CD4-positive, alpha-beta T cell treated with Interleukin-4 for 1 hour (primary cell): ENCODE data around the gene ZNF541.
"Not testable (repeated sequence)": the region's sequence is repeated elsewhere in the genome, so short reads cannot be mapped to it uniquely, and the experiment has no call there.

ENCODE experiments used
- DNase-seq, 2 donors: peaks; one replicate each; pipeline ENCODE4 v3.0.0-alpha.2; 2020 to 2022

Gene ZNF541

DNA sequence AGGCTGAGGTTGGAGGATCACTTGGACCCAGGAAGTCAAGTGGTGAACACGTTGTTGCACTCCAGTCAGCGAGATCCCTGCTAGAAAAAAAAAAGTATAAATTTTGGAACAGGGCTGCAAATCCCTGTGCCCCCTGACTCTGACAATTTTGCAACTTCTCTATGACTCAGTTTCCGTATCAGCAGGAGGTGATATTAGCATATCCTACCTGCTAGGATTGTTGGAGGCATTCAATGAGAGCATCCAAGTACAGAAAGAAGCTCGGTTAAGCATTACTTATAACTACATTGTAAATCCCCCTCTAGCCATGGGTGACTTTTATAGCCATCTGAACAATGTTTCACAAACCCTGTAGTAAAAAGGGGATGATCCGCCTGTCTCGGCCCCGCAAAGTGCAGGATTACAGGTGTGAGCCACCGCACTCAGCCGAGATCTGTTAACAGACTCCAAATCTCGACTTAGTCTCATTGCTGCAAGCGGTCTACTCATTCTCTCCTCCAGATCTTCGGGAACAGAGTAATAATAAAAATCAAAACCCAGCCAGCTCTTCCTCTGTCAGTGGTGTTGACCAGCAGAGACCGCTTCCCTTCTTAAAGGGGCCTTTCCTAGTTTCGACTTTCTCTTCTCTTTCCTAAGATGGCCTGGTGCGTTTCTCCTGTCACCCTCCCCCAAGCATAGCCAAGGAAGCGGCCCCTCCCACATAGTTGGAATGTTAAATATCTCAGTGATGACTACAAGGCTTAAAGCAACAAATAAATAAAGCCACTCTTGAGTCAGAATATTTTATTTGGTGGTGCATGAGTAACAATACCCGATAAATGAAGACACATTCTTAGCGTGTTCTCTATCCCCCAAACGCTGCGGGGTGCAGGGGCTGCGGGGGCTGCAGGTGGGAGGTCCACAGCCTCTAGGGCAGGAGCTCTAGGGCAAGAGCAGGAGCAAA lies 25.7 kb upstream of the ZNF541 start:
- no peak for DNase-seq

DNA sequence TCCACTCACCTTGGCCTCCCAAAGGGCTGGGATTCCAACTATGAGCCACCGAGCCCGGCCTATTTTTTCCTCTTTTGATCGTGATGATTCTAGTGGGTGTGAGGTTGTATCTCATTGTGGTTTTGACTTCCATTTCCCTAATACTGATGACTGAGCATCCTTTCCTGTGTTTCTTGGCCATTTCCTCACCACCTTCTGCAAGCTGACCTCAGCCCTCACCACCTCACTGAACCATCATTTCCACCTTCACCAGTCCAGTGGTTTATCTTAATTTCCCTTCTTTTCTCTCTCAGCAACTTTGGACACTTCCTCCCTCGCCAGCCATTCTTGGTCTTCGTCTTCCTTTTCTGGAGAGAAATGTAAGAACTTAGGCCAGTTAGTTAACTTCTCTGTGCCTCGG lies 23.0 kb upstream of the ZNF541 start:
- peak in 1 of 2 donors; percentile 34 for DNase-seq

DNA sequence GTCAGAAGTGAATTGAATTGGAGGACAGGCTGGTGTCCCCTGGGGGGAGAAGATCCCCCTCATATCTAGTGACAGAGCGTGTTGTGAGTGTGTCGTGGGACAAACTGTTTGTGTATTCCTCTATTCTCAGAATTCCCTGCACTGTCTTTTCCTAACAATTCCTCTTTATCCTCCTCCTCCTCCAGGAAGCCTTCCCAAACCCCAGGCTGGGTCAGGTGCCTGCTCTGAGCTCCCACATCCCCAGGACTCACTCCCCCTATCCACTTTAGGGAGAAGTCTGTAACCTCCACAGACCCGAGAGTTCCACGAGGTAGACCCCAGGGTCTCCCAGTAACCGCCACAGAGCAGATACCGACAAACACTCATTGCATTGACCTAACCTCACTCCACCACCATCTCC lies 20.9 kb upstream of the ZNF541 start:
- no peak for DNase-seq

DNA sequence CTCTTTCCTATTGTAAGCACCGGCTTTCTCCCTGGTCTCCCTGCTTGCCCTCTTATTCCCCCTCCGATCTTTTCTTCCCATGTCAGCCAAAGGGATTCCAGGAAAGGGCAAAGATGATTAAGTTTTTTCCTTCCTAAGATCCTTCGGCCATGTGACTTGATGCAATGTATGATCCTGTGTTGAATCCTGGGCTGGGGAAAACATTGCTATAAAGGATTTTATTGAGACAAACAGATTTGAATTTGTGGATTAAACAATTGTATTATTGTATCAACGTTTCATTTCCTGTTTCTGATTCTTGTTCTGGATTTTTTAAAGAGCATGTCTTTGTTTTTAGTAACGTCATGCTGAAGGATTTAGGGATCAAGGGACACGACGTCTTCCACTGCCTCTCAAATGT lies 16.9 kb upstream of the ZNF541 start:
- DNase-seq: no peak

DNA sequence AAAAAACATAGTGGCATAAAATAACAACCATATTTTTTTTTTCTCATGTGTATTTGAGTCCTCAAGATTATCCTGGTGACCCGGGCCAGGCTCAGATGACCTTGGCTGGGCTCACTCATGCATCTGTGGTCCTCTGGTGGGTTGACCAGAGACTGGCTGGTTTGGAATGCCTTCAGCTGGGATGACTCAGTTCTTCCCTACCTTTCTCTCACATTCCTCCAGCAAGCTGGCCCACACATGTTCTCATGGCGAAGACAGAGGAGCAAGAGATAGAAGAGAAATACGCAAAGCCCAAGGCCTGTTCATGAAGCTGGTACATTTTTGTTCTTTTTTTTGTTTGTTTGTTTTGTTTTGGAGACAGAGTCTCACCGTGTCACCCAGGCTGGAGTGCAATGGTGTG lies 14.3 kb upstream of the ZNF541 start:
- no peak for DNase-seq

DNA sequence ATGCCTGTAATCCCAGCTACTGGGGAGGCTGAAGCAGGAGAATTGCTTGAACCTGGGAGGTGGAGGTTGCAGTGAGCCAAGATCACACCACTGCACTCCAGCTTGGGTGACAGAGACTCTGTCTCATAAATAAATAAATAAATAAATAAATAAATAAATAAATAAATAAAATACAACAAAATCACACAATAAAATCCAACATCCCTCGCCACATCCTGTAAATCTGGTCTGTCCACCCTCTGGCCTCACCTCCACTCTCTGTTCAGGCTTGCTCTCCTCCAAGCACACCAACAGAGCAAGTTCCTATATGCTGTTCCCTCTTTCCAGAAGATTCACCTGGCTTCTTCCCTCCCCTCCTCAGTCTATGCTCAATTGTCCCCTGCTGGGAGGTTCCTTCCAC lies 10.2 kb upstream of the ZNF541 start:
- DNase-seq: not testable (repeated sequence)

DNA sequence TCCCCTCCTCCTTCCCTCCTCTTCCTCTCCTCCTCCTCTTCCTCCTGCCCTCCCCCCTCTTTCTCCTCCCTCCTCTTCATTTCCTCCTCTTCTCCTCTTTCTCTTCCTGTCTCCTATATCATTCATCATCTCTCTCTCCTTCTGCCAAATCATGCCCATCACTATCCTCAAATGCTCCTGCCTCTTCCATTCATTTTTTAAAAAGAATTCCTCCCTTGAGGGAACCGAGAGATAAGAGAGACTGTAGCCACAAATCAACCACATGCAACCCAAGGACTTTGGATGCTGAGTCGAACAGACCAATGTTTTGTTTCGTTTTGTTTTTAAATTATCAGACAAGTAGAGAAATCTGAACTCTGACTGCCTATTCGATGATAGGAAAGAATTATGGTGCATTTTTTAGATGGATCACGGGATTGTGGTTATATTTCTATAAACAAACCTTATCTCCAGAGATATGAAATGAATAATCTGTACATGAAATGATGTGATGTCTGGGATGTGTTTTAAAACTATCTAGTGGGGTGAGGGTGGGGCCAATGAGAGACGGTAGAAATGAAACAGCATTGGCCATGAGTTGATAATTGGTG lies 9.5 kb upstream of the ZNF541 start:
- no peak for DNase-seq

DNA sequence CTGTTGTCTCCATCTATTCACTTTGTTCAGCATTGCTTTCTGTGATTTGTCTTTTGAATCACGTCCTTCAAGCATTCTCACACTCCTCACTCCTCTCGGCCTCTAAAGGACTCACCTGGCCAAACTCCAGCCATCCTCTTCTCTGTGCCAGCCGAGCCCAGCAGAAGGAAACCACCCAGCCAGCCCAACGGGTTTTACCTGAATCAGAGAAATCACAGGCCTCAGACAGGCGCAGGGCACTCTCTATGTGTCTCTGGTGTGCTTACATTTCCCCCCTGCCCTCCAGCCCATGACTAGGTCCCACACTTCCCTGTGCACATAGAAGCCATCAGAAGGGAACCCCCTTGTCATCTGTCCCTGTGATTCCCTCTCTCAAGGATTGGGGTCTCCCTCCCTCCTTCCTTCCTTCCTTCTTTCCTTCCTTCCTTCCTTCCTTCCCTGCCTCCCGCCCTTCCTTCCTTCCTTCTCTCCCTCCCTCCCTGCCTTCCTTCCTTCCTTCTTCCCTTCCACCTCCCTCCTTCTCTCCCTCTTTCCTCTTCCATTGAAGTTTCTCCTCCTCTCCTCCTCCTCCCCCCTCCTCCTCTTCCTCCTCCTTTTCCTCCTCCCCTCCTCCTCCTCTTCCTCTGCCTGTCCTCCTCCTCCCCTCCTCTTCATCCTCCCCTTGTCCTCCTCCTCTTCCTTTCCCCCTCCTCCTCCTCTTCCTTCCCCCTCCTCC lies 8.8 kb upstream of the ZNF541 start:
- no peak for DNase-seq

DNA sequence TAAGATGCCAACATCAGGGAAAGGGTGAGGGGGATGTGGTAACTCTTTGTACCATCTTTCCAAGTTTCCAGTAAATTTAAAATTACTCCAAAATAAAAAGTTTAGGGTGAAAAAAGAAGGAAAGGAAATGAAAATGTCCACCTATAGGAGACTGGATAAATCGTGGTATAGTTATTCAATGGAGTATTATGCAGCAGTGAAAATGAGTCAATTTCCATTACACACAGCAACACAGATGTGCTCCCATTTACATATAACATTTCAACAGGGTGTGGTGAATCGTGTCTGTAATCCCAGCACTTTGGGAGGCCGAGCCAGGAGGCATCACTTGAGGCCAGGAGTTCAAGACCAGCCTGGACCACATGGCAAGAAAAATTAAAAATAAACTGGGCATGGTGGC lies 7.4 kb upstream of the ZNF541 start:
- no peak for DNase-seq

DNA sequence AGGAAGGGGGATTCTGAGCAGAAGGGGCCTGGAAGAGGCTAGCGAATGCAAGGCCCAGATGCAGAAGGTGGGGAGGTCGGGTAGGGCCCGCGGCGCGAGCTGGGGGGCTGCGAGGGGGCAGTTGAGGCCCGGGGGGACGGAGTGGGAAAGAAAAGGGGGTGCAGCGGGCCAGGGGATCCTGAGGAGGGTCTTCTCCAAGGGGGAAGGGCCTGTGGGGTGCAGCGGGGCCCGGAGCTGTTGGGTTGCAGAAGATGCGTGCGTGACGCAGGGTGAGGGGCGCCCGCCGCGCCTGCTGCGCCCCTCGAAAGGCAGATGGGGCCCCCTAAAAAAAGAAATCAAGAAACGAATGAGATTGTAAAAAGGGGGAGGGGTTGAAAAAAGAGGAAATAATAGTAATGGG lies 313 bp downstream of the ZNF541 start:
- no peak for DNase-seq

DNA sequence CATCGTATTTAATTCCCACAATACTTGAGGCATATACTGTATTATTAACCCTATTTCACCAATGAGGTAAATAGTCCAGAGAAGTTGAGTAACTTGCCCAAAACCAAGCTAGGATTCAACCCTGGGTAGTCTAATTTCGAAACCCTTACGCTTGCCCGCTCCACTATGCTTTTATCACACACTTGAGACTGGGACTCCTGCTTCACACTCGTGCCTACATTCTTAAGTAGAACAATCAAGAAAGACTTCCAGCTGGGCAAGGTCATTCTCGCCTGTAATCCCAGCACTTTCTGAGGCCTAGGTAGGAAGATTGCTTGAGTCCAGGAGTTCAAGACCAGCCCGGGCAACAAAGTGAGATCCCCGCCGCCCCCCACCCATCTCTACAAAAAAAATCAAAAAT lies 3.6 kb downstream of the ZNF541 start:
- DNase-seq: no peak

DNA sequence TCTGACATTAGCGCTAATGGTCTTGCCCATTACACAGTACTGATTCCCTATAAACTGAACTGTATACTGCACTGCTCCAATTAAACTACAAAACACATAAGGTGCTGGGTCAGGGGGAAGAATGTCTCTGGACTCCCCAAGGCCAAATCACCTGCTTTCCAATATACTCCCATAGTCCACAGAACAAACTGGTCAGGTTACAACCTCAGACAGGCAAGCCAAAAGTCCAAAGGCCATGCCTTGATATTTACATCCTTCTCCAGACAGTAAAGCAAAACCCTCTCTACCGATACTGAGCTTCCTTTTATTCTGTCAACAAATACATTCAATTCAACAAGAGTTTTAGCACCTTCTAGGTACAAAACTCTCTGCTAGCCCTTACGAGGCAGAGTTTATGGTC lies 8.9 kb downstream of the ZNF541 start:
- DNase-seq: no peak

DNA sequence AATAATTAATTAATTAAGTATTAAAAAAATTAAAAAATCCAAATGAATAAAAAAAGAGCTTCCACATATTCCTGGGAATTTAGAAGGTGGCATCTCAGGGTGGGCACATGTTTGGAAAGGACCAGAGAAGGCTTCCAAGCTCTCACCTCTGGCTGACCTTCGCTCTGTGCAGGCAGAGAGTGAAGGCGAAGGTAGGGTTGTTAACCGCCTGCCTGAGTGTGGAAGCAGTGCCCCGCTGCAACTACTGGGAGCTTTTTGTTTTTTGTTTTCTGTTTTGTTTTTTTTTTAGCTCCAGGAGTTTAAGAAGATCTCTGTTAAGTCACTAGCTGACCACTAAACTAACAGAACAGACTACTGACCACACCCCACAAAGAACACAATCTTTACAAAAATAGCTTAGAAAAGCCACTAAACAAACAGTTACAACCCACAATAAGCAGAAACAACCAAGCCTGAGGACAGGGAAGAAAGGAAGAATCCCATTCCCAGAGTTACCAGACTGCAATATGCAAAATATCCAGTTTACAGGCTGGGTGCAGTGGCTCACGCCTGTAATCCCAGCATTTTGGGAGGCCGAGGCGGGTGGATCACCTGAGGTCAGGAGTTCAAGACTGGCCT lies 11.4 kb downstream of the ZNF541 start:
- no peak for DNase-seq

DNA sequence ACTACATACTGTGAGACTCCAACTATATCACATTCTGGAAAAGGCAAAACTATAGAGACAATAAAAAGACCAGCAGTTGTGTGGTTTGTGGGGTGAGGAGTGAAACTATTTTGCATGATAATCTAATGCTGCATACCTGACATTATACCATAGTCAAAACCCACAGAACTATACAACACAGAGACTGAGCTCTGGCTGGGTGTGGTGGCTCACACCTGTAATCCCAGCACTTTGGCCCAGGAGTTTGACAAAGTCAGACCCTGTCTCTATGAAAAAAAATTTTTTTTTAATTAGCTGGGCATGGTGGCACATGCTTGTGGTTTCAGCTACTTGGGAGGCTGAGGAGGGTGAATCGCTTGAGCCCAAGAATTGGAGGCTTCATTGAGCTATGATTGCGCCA lies 11.9 kb downstream of the ZNF541 start:
- no peak for DNase-seq

DNA sequence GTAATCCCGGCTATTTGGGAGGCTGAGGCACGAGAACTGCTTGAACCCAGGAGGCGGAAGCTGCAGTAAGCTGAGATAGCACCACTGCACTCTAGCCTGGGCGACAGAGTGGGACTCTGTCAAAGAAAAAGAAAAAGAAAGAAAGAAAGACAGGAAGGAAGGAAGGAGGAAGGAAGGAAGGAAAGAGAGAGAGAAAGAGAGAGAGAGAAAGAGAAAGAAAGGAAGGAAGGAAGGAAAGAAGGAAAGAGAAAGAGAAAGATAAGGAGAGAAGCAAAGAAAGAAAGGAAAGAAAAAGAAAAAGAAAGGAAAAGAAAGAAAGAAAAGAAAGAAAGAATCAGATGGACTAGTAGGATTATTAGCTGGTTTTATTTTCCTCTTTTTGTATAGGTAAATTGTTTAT lies 22.8 kb downstream of the ZNF541 start:
- no peak for DNase-seq

DNA sequence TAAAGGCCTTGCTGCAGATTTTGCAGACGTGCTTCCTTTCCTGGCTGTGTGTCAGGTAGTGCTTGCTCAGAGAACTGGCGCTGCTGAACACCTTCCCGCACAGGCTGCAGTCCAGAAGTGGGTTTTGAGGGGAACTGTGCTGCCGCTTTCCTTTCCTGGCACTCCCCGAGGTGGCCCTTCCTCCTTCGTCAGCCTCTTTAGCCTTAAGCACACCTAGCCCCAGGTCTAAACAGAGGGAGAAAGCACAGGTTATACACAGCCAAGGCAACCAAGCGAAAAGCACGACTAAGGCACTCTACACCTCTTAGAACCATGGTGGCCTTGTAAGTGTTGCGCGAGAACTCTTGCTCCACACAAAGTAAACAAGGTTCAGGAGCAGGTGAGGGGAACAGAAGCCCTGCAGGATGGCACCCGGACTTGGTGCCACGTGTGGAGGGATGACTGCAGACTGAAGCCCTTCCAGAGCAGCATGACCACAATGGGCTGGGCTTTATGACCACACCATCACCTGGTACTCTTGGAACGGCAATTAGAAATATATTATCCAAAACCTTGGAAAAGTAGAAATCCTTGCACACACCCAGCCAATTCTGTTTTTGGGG lies 23.6 kb downstream of the ZNF541 start:
- DNase-seq: no peak

DNA sequence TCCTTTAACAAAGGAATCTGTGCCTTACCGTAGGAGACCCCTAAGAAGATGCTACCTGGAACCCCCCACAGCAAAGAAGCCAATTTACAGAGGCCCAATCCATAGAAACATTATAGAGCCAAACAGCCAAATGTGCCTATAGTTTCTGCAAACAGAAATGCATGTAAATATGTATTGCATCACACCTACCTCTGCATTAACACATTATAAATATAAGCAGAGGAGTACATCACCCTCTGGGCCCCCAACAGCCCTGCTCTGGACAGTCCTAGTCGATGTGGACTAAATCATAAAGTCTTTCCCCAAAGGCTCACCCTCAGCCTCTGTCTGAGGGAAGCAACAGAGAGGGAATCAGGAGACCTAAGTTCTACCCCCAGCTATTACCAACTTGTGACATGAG lies 25.7 kb downstream of the ZNF541 start:
- no peak for DNase-seq

DNA sequence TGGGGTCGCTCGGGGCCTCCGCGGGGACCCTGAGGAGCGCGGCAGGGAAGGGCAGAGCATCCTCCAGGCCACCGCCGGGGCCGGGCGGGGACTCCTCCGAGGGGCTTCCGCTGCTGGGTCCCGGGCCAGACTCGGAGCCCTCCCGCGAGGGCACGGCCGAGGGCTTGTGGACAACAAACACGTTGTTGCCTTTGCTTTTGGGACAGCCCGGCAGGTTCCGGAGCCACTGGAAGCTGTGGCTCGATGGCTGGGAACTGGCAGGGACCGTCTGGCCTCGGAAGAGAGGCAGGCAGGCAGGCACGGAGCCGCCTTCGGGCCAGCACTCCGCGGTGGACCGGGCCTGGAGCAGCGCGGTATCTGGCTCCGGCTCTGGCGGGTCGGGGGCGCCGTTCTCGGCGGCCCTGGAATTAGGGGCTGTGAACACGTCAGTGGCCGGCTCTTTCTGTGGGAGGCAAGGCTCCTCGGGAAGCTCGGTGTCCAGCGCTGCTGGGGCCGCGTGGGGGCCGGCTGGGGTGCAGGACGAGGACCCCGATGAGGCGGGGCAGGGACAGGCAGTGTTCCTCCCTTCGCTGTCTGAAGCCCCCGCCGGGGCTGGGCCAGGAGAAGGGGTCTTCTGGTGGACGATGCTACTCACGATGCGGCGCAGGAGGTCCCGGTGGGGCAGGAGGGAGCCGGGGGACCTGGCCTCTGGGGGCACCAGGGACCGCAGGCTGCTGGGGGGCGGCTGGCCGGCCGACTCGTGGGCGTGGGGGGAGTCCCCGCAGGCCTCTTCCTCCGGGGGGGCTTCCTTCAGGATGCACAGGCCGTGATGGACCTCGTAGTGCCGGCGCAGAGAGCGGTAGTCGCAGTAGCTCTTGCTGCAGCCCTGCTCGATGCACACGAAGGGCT lies 27.6 kb downstream of the ZNF541 start:
- no peak for DNase-seq

DNA sequence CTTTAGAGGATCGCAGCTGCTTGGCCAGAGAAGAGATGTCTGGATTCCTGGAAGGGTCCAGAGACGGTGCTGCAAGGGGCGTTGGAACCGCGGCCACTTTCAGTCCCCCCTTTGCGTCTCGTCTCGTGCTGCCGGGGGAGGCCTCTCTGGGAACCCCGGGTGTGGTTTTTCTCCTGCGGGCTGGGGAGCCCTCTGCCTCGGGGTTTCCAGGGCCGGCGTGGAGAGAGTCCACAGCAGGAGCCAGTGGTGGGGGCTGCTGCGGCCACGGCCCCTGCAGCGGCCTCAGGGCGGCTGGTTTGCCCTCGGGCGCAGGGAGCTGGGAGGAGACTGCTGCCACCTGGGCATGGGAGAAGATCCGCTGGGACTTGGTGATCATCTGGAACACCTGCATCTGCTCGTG lies 28.5 kb downstream of the ZNF541 start:
- DNase-seq: no peak

DNA sequence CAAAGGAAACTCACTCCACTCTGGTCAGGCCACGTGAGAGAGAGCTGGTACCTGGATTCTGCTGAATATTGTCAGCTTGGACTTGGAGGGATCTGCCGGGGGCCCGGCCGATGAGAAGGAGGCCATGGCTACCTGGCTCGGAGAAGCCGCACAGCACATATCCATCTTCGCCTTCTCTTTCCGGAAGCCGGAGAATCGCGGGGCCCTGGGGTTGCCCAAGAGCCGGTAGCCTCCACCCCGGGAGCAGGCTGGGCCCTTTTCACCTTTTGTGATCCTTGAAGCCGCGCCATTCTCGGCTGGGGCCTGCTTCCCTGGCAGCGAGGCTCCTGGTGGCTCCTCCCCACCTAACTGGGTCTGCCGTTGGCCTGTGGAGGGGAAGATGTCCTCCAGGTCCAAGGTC lies 28.9 kb downstream of the ZNF541 start:
- no peak for DNase-seq

DNA sequence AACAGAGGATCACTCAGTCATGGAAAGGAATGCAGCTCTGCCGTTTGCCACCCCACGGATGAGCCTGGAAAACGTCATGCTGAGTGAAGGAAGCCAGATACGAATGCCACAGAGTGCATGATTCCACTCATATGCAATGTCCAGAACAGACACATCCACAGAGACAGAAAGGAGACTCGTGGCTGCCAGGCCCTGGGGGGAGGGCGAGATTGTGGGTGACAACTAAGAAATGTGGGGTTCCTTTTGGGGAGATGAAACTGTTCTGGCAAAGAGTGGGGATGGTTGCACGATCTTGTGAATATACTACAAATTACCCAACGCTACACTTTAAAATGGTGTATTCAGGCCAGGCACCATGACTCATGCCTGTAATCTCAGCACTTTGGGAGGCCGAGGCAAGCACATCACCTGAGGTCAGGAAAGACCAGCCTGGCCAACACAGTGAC lies 30.9 kb downstream of the ZNF541 start:
- DNase-seq: no peak

DNA sequence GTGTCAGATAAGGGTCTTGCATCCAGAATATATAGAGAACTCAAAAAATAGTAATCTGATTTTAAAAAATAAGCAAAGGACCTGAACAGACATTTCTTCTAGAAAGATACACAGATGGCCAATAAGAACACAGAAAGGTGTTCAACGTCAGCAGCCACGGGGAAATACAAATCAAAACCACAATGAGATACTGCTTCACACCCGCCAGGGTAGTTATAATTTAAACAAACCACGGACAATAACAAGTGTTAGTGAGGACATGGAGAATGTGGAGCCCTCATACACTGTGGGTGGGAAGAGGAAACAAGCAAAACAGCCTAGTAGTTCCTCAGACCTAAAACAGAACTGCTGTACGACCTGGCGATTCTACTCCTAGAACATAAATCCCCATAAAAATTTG lies 31.4 kb downstream of the ZNF541 start:
- DNase-seq: peak; percentile 61 to 79
